Astrocyte (in vitro differentiated cells and primary cell): ENCODE measurements around the gene SRP9.

Source experiments
- CTCF ChIP-seq: IDR thresholded peaks from 2 replicates; pipeline ENCODE4 v1.5.1; 2011; ENCODE audit warnings: low read depth, mild to moderate bottlenecking, inconsistent platforms, low read length, moderate library complexity; ENCODE audit not compliant: insufficient read depth
- EZH2 ChIP-seq: IDR thresholded peaks from 2 replicates; pipeline ENCODE4 v1.6.1; 2012; ENCODE audit warnings: mild to moderate bottlenecking, low read length, inconsistent platforms; ENCODE audit not compliant: insufficient read depth

- TF ChIP-seq CTCF (no peak), EZH2 (no peak)
Measured at GRCh38 chr1:225762444-225762843, 15.2 kb upstream of the SRP9 start.
